ENCODE data around the gene PDE1A. TPM values are rescaled to one million over a fixed set of nuclear protein-coding genes. Genes with fewer than 3 reads are reported as not detected.

Gene PDE1A
- total RNA-seq, 1 experiment from 2014 or later = 0.11 TPM

DNA sequence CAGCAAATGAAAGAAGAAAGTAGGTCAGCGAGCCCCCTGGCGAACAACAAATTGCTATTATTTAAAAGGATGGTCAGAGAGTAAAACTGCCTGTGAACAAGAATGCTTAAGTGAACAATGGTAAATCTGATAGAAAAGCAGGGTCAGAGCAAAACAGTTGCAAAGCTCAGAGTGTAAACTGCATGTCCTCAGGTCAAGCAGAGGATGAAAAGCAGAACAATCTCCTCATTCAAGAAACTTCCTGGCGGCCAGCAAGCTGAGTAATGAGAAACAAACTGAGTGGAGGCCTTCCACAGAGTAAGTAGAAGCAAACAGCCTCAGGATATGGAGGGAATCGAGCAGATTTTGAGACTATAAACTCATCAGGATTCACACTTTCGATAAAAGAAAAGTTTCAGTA lies 323.3 kb downstream of the PDE1A start:
- ChIA-PET CTCF (no interaction called here), POLR2A (ENCODE audit: unreplicated experiment) (interaction anchor here (0.6 kb wide), 1 partner anchor 63 kb away, joined by 3 read pairs; no protein-coding TSS in a partner anchor)
- Histone ChIP-seq H3K36me3 (ENCODE audit: low read depth) (no peaks in the 10 kb centered on the region), H3K4me3 (no peak overlapping the region), H3K9me3 (ENCODE audit: insufficient read depth, low read depth) (no peaks in the 10 kb centered on the region; the same call in 1 of the 2 replicates), H3F3A (ENCODE audit: insufficient read depth, low read depth) (no peaks in the 10 kb centered on the region), H3K27me3 (ENCODE audit: insufficient read depth, low read depth) (no peaks in the 10 kb centered on the region), H2AFZ (peak overlapping the region; percentile 46; the same call in 1 of the 2 replicates), H3K4me2 (no peak overlapping the region), H3K79me2 (ENCODE audit: low read depth) (no peaks in the 10 kb centered on the region), H3K4me1 (replicated peaks; ENCODE audit: insufficient read depth) (no peaks in the 10 kb centered on the region), H3K9me2 (ENCODE audit: insufficient read depth) (no peaks in the 10 kb centered on the region), H4K20me1 (ENCODE audit: insufficient read depth) (no peaks in the 10 kb centered on the region), H3K27ac (no peak overlapping the region)
- TF ChIP-seq EZH2 (IDR thresholded peaks at IDR 0.05; ENCODE audit: low read depth) = no peak
- TF ChIP-seq, protein P1, sequence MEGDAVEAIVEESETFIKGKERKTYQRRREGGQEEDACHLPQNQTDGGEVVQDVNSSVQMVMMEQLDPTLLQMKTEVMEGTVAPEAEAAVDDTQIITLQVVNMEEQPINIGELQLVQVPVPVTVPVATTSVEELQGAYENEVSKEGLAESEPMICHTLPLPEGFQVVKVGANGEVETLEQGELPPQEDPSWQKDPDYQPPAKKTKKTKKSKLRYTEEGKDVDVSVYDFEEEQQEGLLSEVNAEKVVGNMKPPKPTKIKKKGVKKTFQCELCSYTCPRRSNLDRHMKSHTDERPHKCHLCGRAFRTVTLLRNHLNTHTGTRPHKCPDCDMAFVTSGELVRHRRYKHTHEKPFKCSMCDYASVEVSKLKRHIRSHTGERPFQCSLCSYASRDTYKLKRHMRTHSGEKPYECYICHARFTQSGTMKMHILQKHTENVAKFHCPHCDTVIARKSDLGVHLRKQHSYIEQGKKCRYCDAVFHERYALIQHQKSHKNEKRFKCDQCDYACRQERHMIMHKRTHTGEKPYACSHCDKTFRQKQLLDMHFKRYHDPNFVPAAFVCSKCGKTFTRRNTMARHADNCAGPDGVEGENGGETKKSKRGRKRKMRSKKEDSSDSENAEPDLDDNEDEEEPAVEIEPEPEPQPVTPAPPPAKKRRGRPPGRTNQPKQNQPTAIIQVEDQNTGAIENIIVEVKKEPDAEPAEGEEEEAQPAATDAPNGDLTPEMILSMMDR (conservative IDR thresholded peaks at IDR 0.05) = no peak
- no peak for DNase-seq
- intact Hi-C loops (cut with micrococcal nuclease; ENCODE audit: unreplicated experiment) = no loop called here
- no TSS peak for BruUV-seq (replicated peaks)

DNA sequence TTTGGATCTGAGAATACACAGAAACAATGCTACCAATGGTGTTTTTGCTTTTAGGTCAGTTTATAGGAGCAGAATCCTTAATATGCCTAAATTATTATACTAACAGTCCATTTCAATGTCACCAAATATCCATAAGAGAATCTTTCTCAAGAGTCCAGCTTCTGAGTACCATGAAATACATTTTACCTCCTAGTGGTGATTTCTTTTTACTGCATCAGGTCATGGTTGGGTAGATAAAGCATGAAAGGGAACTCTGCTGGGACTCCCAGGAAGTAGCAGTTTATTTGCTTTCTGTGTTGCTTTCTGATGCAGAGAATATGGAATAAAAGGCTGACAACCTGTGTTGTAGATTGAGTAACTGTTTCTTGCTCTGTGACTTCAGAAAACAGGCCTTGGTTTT lies 325.6 kb downstream of the PDE1A start:
- ChIA-PET CTCF (no interaction called here), POLR2A (ENCODE audit: unreplicated experiment) (no interaction called here)
- BruUV-seq (replicated peaks) = no TSS peak
- Histone ChIP-seq H3K27me3 (ENCODE audit: insufficient read depth, low read depth) (no peaks in the 10 kb centered on the region), H3K27ac (no peak overlapping the region), H2AFZ (peak overlapping the region; percentile 49; the same call in 1 of the 2 replicates), H3K4me1 (replicated peaks; ENCODE audit: insufficient read depth) (no peaks in the 10 kb centered on the region), H3K9me3 (ENCODE audit: insufficient read depth, low read depth) (no peaks in the 10 kb centered on the region; the same call in 1 of the 2 replicates), H4K20me1 (ENCODE audit: insufficient read depth) (no peaks in the 10 kb centered on the region), H3K79me2 (ENCODE audit: low read depth) (no peaks in the 10 kb centered on the region), H3F3A (ENCODE audit: insufficient read depth, low read depth) (no peaks in the 10 kb centered on the region), H3K4me3 (no peak overlapping the region), H3K9me2 (ENCODE audit: insufficient read depth) (no peaks in the 10 kb centered on the region), H3K4me2 (no peak overlapping the region), H3K36me3 (ENCODE audit: low read depth) (no peaks in the 10 kb centered on the region)
- TF ChIP-seq, protein P1 (conservative IDR thresholded peaks at IDR 0.05) = peak; percentile 39; the same call in 1 of the 2 replicates
- TF ChIP-seq EZH2 (IDR thresholded peaks at IDR 0.05; ENCODE audit: low read depth) = no peak
- intact Hi-C loops (cut with micrococcal nuclease; ENCODE audit: unreplicated experiment) = no loop called here
- no peak for DNase-seq

DNA sequence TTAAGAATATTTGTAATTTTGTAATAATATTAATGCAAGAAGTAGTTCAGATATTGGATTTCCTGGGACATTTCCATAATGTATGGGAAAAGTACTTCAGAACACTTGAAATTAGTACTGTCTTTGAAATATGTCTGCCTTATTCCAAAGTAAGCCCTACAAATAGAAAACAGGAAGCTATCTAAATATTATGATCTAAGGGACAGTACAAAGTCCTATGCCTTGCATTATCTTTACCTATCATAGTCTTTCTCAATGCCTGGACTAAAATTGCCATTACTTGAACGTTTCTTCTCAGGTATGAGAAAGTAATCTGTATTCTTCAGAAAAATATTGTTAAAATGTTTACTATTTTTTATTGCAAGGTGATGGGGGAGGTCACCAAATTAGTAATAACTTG lies 328.2 kb downstream of the PDE1A start:
- TF ChIP-seq, protein P1 (conservative IDR thresholded peaks at IDR 0.05) = no peak
- no peak for TF ChIP-seq EZH2 (IDR thresholded peaks at IDR 0.05; ENCODE audit: low read depth)
- ChIA-PET CTCF (no interaction called here), POLR2A (ENCODE audit: unreplicated experiment) (no interaction called here)
- Histone ChIP-seq H3K27ac (no peak overlapping the region), H3K9me2 (ENCODE audit: insufficient read depth) (no peaks in the 10 kb centered on the region), H3K4me2 (no peak overlapping the region), H3K36me3 (ENCODE audit: low read depth) (no peaks in the 10 kb centered on the region), H3F3A (ENCODE audit: insufficient read depth, low read depth) (no peaks in the 10 kb centered on the region), H3K4me3 (no peak overlapping the region), H2AFZ (no peak overlapping the region), H3K9me3 (ENCODE audit: insufficient read depth, low read depth) (no peaks in the 10 kb centered on the region; the same call in 1 of the 2 replicates), H4K20me1 (ENCODE audit: insufficient read depth) (no peaks in the 10 kb centered on the region), H3K79me2 (ENCODE audit: low read depth) (no peaks in the 10 kb centered on the region), H3K27me3 (ENCODE audit: insufficient read depth, low read depth) (no peaks in the 10 kb centered on the region), H3K4me1 (replicated peaks; ENCODE audit: insufficient read depth) (no peaks in the 10 kb centered on the region)
- no peak for DNase-seq
- intact Hi-C loops (cut with micrococcal nuclease; ENCODE audit: unreplicated experiment) = no loop called here
- no TSS peak for BruUV-seq (replicated peaks)
